CD4-positive, alpha-beta T cell treated with Interleukin-2 at 100 ng/mL for 4 hours (primary cell): ENCODE results near the gene DENND1C.
"Not testable (repeated sequence)": the region's sequence is repeated elsewhere in the genome, so short reads cannot be mapped to it uniquely, and the experiment has no call there.

Source experiments
- DNase-seq: peaks from one replicate; pipeline ENCODE4 v3.0.0-alpha.2; 2020; ENCODE audit warnings: low spot score

Gene DENND1C

DNA sequence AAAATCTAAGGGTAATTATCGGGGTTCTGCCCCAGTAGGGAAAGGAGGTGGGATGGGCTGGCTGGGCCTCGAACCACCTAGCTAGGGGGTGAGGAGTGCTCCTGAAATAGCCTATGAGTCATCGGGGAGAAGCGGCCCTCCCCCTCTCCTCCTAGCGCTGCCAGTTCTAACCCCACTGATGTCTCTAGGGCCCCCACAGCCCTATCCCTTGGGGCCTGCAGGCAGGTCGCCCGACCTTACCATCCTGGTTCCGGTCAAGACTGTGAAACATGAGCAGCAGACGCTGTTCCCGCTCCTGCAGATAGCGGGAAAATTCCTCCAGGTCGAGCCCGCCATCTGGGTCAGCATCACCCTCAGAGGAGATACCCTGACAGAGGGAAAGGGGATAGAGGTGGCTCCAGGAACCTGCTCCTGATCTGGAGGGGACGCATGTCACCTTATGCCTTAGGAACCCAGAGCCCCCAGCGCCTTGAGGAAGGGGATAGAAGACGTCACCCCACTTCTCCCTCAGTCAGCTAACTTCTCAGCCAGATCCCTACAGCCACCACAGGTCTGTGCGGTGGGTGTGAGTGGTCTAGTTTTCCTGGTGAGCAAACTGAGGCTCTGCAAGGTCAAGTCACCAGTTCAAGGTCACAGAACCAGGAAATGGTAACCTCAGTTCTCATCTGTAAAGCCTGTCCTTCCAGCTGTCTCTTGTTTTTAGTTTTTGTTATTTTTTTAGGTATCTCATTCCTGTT lies 23.5 kb downstream of the DENND1C start:
- no peak for DNase-seq

DNA sequence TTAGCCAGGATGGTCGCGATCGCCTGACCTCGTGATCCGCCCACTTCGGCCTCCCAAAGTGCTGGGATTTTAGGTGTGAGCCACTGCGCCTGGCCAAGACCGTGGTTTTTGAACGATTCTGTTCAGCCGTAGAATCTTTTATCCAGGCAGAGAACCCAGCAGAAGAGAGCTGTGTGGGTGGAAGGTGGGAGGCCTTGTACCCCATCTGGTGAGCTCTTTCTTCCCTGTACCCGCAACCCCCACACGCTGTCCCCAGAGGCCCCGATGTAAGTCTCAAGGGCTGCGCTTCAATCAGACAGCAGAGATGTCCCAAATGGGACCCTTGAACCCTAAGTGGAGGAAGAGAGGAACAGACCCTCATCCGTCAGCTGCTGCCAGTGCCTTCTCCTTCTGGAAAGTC lies 25.7 kb downstream of the DENND1C start:
- DNase-seq, result no peak

DNA sequence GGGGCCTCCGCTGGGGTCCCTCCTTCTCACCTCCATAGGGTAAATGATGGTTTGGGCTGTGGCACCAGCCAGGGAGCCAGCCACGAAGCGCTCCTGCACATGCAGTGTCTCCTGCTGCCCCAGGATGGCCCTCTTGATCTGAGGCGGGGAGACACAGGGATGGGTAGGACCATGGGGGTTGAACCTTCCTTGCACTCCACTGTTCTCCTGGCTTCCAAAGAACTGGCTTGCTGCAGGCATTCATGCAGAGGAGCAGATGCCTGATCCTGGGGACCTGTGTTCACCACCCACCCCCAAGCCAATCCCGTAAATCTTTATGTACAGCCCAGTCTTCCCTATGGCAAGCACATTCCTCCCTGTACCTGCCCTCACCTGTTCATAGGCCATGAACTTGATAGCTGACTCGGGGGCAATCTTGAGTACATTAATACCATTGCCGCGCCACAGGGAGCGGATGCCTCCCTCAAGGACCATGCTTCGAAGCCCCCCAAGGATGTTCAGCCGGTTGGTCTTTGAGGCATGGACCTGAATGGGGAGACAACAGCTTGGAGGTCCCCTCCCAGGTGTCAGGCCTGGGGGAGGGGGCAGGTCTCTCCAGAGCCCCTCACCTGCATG lies 27.5 kb downstream of the DENND1C start:
- DNase-seq, result no peak

DNA sequence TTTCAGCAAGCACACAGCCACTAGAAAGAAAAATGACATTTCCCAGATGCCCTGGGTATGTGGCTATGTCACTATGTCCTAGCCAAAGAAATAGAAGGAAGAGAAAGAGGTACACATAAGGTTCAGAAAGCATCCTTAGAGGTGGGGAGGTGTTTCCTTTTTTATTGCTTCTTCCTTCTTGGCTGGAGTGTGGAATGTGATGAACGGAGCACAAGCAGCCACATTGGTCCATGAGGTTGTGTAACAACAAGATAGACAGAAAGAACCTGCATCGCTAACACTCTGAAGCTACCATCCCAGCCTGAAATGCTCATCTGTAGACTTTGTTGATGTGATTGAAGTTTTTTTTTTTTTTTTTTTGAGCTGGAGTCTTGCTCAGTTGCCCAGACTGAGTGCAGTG lies 28.7 kb downstream of the DENND1C start:
- no peak for DNase-seq

DNA sequence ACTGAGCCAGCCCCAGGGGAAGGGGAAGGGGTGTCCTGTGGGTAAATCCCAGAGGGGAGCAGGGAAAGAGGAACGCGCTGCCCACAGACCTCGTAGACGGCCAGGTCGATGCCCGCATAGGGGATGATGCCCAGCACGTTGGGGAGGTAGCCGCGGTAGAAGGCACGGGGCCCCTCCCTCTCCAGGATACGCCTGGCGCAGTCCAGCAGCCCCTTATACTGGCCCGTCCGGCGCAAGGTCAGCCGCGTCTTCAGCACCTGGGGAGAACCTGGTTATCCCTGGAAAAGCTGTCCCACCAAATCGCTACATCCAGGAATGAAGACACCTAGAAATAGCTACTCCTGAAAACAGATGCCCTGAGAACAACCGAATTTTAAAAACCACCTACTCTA lies 29.4 kb downstream of the DENND1C start:
- DNase-seq, result no peak

DNA sequence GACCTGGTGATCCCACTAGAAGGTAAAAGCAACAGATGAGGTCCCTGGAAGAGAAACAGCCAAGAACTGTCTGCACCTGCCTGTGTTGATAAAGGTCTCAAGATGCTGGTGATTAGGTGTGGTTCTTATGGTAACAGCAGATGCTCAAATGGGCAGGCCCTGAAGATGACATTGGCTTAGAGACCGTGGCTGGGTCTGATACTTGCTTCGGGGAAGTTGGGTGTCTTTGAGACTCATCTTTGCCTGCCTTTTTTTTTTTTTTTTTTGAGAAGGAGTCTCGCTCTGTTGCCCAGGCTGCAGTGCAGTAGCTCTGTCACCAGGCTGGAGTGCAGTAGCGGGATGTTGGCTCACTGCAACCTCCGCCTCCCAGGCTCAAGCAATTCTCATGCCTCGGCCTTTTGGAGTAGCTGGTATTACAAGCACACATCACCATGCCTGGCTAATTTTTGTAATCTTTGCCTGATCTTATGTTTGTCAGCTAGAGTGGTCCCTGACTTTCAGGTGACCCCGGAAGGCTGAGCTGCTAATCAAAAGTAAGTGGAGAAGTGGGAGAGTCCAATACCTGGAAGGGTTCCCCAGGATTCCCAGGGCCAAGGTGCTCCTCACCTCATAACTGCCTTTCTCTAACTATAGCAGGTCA lies 29.9 kb downstream of the DENND1C start:
- DNase-seq, result no peak

DNA sequence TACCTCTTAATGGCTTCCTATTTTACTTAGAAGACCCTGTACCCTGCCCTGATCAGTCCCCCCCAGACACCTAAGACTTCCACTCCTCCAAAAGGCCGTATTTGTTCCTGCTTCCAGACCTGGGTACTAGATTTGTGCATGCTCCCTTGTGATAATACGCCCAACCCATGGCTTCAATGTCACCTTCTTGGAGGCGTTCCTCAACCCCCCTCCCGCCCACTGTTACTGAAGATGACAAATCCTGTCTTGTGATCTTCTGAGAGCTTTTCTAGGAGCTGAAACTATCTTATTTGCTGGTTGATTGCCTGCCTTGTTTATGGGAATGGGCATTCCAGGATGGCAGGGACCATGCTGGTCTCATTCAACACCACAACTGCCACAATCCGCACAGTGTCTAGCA lies 31.4 kb downstream of the DENND1C start:
- DNase-seq, result no peak

DNA sequence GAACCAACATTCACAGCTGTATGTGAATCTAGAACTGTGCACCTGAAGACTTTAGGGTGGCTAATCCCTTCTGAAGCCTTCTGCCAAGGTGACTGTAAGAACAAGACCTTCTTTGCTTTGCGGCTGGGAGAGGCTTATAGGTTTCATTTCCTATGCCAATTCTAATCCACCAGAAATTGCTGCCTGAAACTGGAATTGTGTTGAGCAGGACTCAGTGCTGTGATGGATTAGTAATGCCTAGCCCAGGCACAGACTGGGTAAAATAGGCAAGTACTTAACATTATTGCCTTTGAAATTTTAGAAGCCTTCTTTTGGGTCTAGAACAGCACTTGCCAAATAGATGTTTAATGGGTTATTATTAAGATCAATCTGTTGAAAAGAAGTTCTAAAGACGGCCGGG lies 33.5 kb downstream of the DENND1C start:
- DNase-seq, result no peak

DNA sequence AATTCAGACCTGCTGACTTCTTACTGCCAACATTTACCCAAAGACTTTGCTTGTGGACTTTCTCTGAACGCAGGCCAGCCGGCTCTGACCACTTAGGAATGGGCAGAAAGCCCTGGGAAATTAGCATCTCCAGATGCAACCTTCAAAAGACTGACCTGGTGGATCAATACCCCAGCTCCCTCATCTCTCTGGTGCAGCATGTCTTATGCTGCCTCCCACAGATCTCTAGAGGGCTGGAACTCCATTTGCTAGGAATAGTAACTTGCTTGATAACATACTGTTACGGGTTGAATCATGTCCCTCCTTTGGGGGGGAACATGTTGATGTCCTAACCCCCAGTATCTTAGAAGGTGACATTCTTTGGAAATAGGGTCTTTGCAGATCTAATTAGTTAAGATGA lies 35.1 kb downstream of the DENND1C start:
- no peak for DNase-seq

DNA sequence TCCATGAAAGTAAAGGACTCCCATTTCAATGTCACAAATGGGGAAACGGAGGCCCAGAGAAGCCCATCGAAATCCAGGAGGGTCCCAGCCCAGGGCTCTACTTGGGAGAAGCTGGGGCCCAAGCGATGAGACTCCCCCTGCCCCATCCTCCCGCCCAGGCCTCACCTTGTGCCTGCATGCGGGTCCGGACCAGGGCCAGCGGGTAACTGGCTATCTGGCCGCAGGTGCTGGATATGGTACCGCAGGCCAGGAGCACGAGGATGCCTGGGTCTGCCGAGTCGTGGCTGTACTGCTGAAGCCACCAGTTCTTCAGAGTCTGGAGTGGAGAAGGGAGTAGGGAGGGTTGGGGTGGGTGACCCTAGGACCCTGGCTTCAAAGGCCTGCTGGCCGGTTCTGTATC lies 37.6 kb downstream of the DENND1C start:
- DNase-seq, result no peak

DNA sequence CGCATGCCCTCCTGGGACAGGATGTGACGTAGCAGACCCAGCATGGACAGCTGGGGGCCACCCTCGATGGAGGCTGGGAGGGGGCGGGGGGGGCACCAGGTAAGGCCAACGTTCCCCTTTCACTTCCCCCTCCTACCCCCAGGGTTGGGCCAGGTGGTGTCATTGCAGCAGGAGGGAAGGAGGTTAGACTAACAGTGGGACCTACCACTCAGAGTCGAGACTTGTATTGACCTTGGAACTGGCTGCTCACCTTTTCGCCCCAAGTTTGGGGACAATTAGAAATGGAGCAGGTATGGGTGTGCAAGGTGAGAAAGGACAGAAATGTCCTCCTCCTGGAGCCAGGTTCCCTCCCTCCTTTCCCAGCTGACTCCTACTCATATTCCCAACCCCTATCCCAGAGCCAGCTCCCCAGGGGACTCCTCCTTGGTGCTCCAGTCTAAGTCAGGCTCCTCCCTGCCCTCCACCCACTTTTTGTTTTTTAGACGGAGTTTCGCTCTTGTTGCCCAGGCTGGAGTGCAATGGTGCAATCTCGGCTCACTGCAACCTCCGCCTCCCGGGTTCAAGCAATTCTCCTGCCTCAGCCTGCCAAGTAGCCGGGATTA lies 39.4 kb downstream of the DENND1C start:
- DNase-seq, result no peak

DNA sequence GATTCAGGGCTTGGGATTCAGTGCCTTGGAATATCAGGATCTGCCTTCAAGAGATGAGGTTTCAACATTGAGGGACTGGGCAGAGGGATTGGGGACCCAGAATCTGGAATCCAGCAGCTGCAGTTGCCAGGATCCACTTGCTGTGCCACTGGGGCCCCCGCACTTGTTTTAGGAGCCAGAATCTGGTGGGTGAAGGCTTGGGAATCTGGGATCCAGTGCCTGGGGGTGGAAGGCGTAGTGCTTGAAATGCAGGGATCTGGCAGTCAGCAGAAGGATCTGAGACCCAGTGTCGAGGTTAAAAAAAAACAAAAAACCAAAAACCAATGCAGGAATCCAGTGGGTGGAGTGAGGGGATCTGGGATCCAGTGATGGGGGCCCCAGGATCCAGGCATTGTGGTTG lies 40.7 kb downstream of the DENND1C start:
- no peak for DNase-seq

DNA sequence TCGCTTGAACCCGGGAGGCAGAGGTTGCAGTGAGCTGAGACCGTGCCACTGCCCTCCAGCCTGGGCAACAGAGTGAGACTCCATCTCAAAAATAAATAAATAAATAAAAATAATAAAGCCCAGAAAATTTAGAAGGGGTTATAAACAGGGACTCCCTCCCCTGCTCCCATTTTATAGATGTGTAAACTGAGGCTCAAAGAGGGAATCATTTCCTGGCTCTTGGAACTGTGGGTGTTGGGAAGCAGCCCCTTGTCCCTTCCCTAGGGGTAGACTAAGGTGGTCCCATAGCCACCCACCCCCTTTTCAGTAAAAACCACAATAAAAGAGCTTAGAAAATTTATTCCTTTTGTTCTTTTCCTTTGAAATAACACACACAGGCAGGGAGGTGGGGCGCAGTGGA lies 41.8 kb downstream of the DENND1C start:
- DNase-seq, result no peak

DNA sequence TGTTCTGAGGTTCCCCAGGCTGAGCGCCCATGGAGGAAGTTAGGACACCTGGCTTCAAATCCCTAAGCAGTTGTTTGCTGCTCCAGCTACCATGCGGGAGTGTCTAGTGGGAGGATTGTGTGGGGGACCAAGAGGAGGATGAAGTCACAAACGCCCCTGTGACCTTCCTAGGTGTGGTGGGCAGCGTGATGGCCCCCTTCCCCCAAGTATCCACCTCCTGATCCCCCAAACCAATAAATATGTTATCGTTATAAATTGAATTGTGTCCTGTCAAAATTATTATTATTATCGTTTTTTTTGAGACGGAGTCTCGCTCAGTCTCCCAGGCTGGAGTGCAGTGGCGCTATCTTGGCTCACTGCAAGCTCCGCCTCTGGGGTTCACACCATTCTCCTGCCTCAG lies 47.9 kb downstream of the DENND1C start, which contains the start of gene SLC25A41:
TSS of gene SLC25A41 (minus strand) at position 101 of the 400 bp plus-strand sequence. CDS start at position 31, 70 bp downstream.
- no peak for DNase-seq

DNA sequence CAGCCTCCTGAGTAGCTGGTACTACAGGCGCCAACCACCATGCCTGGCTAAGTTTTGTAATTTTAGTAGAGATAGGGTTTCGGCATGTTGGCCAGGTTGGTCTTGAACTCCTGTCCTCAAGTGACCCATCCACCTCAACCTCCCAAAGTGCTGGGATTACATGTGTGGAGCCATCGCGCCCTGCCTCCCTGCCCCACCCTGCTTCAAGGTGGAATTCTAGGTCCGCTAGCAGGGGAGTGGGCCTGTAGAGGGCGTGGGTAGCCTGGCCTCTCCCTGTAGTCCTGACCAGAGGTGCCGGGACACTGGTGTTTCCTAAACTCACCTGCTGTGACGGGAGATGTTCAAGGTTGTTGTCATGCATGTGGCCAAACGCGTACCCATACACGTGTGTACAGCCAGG lies 48.4 kb downstream of the DENND1C start:
- no peak for DNase-seq

DNA sequence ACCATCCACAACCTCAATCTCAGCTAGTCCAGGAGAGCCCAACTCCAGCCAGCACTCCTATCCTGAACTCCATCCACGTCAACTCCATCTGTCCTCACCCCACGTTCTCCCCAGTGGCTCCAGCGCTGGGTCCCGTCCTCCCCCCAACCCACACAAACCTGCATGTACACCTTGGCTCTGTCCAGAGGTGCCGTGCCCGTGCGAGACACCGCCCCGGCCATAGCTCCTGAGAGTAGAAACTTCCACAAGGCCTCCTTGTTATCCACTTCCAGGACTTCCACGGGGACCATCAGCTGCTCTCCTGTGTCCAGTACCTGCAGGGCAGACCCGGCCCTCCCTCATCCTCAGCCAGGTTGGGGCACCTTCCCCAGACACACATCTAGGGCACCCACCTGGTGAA lies 49.7 kb downstream of the DENND1C start:
- DNase-seq, result no peak

DNA sequence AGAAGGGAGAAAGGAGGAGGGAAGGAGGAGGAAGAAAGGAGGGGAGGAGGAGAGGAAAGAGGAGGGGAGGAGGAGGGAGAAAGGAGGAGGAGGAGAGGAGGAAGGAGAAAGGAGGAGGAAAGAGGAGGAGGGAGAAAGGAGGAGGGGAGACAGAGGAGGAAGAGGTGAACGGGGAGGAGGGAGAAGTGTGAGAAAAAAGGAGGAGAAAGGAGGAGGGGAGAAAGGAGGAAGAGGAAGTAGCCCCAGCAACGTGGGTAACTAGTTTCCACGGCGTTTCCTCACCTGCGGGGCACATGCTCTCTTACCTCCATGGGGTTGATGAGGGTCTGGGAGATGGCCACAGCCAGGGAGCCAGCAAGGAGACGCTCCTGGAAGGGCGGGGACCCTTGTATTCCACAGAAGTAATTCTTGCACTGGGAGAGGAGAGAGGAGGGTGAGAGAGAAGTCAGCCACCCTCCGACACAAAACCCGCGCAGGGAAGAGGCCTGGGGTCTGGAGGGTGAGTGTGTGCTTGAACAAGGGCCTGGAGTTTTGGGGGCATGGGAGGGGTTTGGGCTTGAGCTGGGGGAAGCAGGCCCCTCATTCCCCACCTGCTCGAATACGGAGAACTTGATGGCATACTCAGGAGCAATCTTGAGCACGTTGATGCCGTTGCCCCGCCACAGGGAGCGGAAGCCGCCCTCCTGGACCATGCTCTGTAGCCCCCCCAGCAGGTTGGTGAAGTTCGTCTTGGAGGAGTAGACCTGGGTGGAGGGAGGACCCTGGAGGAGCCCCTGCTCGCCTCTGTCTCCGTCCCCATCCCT lies 52.0 kb downstream of the DENND1C start:
- DNase-seq, result no peak

DNA sequence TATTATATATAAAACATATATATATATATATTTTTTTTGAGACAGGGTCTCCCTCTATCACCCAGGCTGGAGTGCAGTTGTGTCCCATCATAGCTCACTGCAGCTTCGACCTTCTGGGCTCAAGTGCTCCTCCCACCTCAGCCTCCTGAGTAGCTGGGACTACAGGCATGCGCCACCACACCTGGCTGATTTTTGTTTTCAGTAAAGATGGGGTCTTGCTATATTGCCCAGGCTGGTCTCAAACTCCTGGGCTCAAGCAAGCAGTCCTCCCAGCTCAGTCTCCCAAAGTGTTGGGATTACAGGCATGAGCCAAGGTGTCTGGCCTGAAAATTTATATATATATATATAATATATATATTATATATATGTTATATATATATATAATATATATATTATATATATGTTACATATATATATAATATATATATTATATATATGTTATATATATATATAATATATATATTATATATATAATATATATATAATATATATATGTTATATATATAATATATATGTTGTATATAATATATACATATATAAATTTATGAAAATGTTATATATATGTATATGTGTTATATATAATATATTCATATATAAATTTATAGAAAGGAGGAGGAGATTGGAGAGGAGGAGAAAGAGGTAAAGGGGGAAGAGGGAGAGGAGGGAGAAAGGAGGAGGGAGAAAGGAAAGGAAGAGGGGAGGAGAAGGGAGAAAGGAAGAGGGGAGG lies 52.7 kb downstream of the DENND1C start:
- not testable (repeated sequence) for DNase-seq

DNA sequence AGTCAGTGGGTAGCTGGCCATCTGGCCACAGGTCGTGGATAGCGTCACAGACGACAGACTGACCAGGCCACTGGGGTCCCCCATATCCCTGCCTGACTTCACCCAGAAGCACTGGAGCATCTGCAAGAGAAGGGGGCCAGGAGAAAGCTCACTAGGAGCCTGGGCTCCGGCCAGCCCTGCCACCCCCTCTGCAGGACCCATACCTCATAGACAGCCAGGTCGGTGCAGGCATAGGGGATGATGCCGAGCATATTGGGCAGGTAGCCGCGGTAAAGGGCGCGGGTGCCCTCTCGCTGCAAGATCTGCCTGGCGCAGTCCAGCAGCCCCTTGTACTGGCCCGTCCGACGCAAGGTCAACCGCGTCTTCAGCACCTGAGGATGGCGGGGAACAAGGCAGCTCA lies 54.5 kb downstream of the DENND1C start:
- no peak for DNase-seq

DNA sequence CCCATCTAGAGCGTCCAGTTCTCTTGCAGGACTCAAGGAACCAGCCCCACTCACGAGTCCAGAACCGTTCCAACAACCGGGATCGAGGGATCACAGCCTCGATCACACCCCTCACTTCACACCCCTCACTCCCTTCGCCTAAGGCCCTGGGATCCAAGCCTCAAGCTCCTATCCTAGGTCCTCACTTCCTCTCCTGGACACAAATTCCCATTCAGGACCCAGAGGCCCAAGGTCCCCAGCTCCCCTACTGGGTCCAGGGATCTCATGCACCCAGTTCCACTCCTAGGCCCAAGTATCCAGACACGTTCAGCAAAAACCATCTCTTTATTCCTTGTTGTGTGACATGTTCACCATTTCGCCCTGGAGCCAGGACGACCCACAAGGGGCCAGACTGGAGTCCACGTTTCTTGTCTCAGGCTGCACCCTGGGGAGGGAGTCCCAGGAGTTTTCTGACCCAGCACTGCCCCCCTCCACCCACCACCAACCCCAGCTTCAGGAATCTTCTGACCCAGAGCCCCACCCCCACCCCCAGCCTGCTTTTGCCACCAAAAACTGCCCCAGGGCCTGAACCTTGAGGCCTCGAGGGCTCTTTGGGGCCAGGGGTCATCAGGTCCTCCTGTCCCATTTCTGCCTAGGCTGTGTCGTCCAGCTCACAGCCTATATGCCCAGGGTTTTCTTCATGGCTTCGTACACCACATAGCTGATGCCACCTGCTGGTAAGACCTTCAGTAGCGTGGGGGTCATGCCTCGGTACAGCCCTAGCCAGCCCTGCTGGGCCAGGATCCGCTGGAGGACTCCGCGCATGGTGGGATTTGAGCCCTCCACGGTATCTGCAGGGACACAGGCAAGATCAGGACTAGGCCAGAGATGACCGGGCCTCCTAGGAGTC lies 55.6 kb downstream of the DENND1C start:
- DNase-seq, result no peak
